GM19324 (cell line): ENCODE data around the gene ABCA4.

Experiments used
- ATAC-seq: cut with Tn5 transposase; IDR thresholded peaks from one replicate; pipeline ENCODE4 v1.9.1; 2021; ENCODE audit warnings: mild to moderate bottlenecking, moderate library complexity; ENCODE audit not compliant: unreplicated experiment, low FRiP score

Gene ABCA4

GRCh38 chr1:94056996-94057395, 64.0 kb downstream of the ABCA4 start:
- ATAC-seq: no peak

GRCh38 chr1:94056171-94056570, 64.8 kb downstream of the ABCA4 start:
- no peak for ATAC-seq

- ATAC-seq: no peak
Measured at GRCh38 chr1:94055459-94056122, 65.4 kb downstream of the ABCA4 start.

GRCh38 chr1:94050675-94051074, 70.3 kb downstream of the ABCA4 start:
- no peak for ATAC-seq

- ATAC-seq: no peak
Measured at GRCh38 chr1:94050254-94050653, 70.7 kb downstream of the ABCA4 start.

- ATAC-seq: no peak
Measured at GRCh38 chr1:94049791-94050190, 71.2 kb downstream of the ABCA4 start.

- no peak for ATAC-seq
Measured at GRCh38 chr1:94048413-94049164, 72.4 kb downstream of the ABCA4 start.

GRCh38 chr1:94047949-94048348, 73.0 kb downstream of the ABCA4 start:
- no peak for ATAC-seq

GRCh38 chr1:94045465-94046056, 75.4 kb downstream of the ABCA4 start:
- ATAC-seq: no peak

- ATAC-seq: no peak
Measured at GRCh38 chr1:94044891-94045290, 76.1 kb downstream of the ABCA4 start.

GRCh38 chr1:94044290-94044790, 76.6 kb downstream of the ABCA4 start:
- ATAC-seq: no peak

- ATAC-seq: no peak
Measured at GRCh38 chr1:94043738-94044289, 77.1 kb downstream of the ABCA4 start.

- ATAC-seq: no peak
Measured at GRCh38 chr1:94042388-94042787, 78.6 kb downstream of the ABCA4 start.

- ATAC-seq: no peak
Measured at GRCh38 chr1:94039871-94040569, 80.9 kb downstream of the ABCA4 start.

- ATAC-seq: no peak
Measured at GRCh38 chr1:94039514-94039870, 81.5 kb downstream of the ABCA4 start.

- ATAC-seq: no peak
Measured at GRCh38 chr1:94038511-94038910, 82.4 kb downstream of the ABCA4 start.

- ATAC-seq: no peak
Measured at GRCh38 chr1:94037392-94038229, 83.3 kb downstream of the ABCA4 start.

GRCh38 chr1:94036730-94037129, 84.2 kb downstream of the ABCA4 start:
- no peak for ATAC-seq

- ATAC-seq: no peak
Measured at GRCh38 chr1:94033849-94034248, 87.1 kb downstream of the ABCA4 start.

GRCh38 chr1:94032637-94033036, 88.3 kb downstream of the ABCA4 start:
- no peak for ATAC-seq
